ENCODE results near the gene CD320.

CD320 gene

DNA sequence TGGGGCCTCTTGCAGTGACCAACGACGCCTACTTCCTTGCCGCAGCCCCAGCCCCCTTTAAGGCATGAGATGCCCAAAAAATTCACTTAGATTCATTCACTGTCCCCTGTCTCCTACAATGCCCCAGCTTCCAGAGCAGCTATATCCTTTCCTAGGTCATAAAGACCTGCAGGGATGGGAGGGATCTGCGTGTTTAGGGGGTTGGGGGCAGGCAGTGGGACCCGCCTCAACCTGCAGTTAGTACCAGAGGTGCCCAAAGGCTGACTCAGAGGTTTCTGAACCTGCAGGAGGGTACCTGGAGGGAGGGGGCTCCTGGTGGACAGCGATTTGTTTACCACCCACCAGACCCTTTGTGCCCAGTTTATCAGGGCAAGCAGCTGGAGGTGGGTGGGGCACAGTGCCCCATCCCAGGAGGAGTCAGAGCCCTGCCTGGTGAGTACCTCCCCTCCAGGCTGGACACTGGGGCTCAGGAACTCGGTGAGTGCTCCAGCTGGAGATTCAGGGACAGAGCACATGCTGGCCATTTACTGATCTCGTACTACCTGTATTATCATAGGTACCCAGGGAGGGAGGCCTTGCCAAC, 23.2 kb upstream of the CD320 start:
- no peak for TF ChIP-seq CTCF (IDR thresholded peaks at IDR 0.05; ENCODE audit: low read depth, low read length, missing control alignments)
- no peak overlapping the region for H3K4me3 ChIP-seq (replicated peaks; ENCODE audit: low read depth, low read length)
- DNase-seq (ENCODE audit: extremely low read depth, low read depth), result no peak

DNA sequence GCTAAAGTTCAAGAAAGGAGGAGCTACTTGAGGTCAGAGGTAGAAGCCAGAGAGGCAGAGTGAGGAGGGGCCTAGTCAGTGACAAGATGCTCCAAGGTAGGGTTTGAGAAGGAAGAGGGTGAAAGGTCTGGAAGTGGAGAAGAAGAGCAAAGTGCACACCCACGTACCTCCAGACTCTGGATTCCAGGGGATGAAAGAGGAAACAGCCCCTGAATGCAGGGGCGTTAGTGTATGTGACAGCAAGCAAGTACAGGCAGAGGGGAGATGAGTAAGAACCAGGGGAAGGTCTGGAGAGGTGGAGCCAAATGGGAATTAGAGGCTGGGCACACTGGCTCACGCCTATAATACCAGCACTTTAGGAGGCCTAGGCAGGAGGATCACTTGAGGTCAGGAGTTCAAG, 21.8 kb upstream of the CD320 start:
- TF ChIP-seq CTCF (IDR thresholded peaks at IDR 0.05; ENCODE audit: low read depth, low read length, missing control alignments), result no peak
- no peak overlapping the region for H3K4me3 ChIP-seq (replicated peaks; ENCODE audit: low read depth, low read length)
- DNase-seq (ENCODE audit: extremely low read depth, low read depth), result no peak

DNA sequence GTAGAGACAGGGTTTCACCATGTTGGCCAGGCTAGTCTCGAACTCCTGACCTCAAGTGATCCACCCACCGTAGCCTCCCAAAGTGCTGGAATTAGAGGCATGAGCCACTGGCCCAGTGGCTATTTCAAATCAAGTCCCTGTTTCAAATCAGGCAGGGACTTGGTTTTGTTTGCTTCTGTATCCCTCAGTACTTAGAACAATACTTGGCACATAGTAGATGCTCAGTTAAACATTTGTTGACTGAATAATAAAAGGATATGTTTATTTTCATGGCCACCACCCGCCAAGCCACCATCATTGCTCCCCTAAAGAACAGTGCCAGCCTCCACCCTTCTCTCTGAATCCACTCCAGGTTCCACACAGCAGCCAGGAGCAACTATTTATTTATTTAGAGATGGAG, 17.3 kb upstream of the CD320 start:
- DNase-seq (ENCODE audit: extremely low read depth, low read depth), result no peak
- TF ChIP-seq CTCF (IDR thresholded peaks at IDR 0.05; ENCODE audit: low read depth, low read length, missing control alignments), result no peak
- no peak overlapping the region for H3K4me3 ChIP-seq (replicated peaks; ENCODE audit: low read depth, low read length)

DNA sequence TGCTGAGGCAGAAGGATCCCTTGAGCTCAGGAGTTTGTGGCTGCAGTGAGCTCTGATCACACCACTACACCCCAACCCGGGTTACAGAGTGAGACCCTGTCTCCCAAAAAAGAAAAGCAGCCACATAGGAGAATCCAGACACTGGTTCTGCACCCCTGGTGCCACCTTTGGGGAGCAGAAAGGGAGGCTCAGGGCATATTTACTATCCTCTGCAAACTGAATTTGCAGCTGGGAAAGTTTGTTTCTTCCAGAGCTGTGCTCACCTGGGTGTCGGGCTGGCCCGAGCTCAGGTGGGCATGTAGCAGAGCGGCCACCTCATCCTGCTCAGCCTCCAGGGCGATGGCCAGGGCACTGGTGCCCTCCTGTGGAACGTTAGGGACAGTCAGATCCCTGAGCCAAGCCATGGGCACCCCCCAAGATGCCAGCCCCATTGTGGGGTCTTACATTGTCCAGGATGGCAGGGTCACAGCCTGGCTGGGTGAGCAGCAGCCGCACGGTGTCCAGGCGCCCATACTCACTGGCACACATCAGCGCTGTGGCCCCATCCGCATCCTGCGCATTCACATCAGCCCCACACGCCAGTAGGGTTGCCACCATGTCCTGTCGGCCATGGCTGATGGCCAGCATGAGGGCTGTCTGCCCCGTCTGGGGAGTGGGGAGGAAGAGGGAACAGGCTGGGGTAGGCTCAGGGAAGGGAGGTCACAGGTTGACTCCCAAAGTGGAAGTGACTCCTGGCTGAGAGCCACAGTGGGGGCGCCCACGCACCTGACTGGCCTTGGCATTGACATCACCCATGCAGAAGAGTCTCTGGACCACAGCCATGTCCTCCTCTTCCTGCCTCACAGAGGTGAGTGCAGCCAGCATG, 16.3 kb upstream of the CD320 start:
- no peak for DNase-seq (ENCODE audit: extremely low read depth, low read depth)
- H3K4me3 ChIP-seq (replicated peaks; ENCODE audit: low read depth, low read length), result no peak overlapping the region
- TF ChIP-seq CTCF (IDR thresholded peaks at IDR 0.05; ENCODE audit: low read depth, low read length, missing control alignments), result no peak

DNA sequence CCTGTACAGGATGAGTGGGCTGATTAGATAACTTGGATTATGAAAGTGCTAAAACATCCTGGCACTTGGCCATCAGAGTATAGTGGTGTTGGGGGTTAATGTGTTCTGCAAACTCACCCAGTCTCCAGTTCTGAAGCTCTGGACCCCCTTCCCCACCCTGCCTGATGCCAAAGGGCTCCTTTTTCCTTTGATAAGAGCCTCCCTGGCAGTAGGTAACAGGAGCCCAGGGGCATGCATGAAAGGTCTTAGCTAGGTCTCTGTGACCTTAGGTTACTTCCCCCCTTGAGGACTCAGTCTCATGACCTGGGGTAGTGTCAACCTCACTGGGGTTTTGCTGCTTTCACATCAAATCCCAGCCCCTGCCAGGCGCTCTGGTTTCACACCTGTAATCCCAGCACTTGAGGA, 15.6 kb upstream of the CD320 start:
- no peak for TF ChIP-seq CTCF (IDR thresholded peaks at IDR 0.05; ENCODE audit: low read depth, low read length, missing control alignments)
- DNase-seq (ENCODE audit: extremely low read depth, low read depth), result no peak
- peak overlapping the region; percentile 97 for H3K4me3 ChIP-seq (replicated peaks; ENCODE audit: low read depth, low read length)

DNA sequence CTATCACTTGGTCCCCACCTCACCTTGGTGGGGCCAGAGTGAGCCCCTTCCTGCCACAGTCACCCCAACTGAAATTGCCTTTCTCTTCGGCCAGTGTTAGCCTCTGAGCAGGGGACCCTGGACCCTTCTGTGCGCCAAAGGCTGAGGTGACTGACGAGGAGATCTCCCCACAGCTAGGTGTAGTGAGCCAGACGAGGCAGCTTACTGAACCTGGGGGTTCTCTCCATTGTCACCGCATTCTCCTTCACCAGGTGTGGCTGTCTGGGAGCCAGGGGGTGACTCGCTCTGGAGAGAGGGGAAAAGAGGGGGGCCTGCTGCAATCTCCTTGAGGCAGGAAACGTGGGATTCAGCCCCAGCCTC, 14.5 kb upstream of the CD320 start:
- H3K4me3 ChIP-seq (replicated peaks; ENCODE audit: low read depth, low read length), result peak overlapping the region; percentile 97
- no peak for TF ChIP-seq CTCF (IDR thresholded peaks at IDR 0.05; ENCODE audit: low read depth, low read length, missing control alignments)
- DNase-seq (ENCODE audit: extremely low read depth, low read depth), result no peak
